ENCODE measurements around the gene CEL. TPM values are rescaled to one million over a fixed set of nuclear protein-coding genes. Genes with fewer than 3 reads are reported as not detected.

The CEL gene
- total RNA-seq, 1 experiment from 2014 or later = 2.8 TPM

- ChIA-PET POLR2A (ENCODE audit: low non-redundant PET) (no interaction called here), CTCF (no interaction called here)
- BruUV-seq (replicated peaks) = no TSS peak
- TF ChIP-seq EZH2 (IDR thresholded peaks at IDR 0.05; ENCODE audit: borderline replicate concordance, low read depth, low read length, poor library complexity, severe bottlenecking) (no peak), CTCF (conservative IDR thresholded peaks at IDR 0.05; ENCODE audit: low read depth, low read length) (no peak)
- Histone ChIP-seq H3K36me3 (ENCODE audit: insufficient read depth, low read length, poor library complexity, severe bottlenecking) (peaks cover 48% of the 10 kb centered on the region), H3K27ac (ENCODE audit: low read depth, low read length, poor library complexity, severe bottlenecking) (no peak overlapping the region), H3K27me3 (replicated peaks; ENCODE audit: insufficient read depth, low read depth, low read length, poor library complexity) (no peaks in the 10 kb centered on the region), H3K9me3 (ENCODE audit: low read depth, low read length, poor library complexity, severe bottlenecking) (no peaks in the 10 kb centered on the region), H3K4me3 (ENCODE audit: low read depth, low read length, poor library complexity, severe bottlenecking) (no peak overlapping the region), H3K4me1 (ENCODE audit: insufficient read depth, low read length, poor library complexity, severe bottlenecking) (peaks cover 5% of the 10 kb centered on the region)
- intact Hi-C loops (cut with micrococcal nuclease; ENCODE audit: unreplicated experiment) = loop anchor here (5.0 kb wide), 1 partner anchor 103 kb away; no protein-coding TSS in a partner anchor
- DNase-seq (ENCODE audit: low spot score) = no peak
Observed at GRCh38 chr9:133044661-133045060, 17.1 kb upstream of the CEL start.

- peaks cover 48% of the 10 kb centered on the region for H3K36me3 ChIP-seq (ENCODE audit: insufficient read depth, low read length, poor library complexity, severe bottlenecking)
- H3K27me3 ChIP-seq (replicated peaks; ENCODE audit: insufficient read depth, low read depth, low read length, poor library complexity) = no peaks in the 10 kb centered on the region
- H3K4me1 ChIP-seq (ENCODE audit: insufficient read depth, low read length, poor library complexity, severe bottlenecking) = peaks cover under 1% of the 10 kb centered on the region
- DNase-seq (ENCODE audit: low spot score) = no peak
- H3K9me3 ChIP-seq (ENCODE audit: low read depth, low read length, poor library complexity, severe bottlenecking) = no peaks in the 10 kb centered on the region
- TF ChIP-seq EZH2 (IDR thresholded peaks at IDR 0.05; ENCODE audit: borderline replicate concordance, low read depth, low read length, poor library complexity, severe bottlenecking) = no peak
- TF ChIP-seq CTCF (conservative IDR thresholded peaks at IDR 0.05; ENCODE audit: low read depth, low read length) = no peak
- no TSS peak for BruUV-seq (replicated peaks)
- CTCF ChIA-PET = no interaction called here
- intact Hi-C loops (cut with micrococcal nuclease; ENCODE audit: unreplicated experiment) = no loop called here
- H3K27ac ChIP-seq (ENCODE audit: low read depth, low read length, poor library complexity, severe bottlenecking) = no peak overlapping the region
- POLR2A ChIA-PET (ENCODE audit: low non-redundant PET) = no interaction called here
- H3K4me3 ChIP-seq (ENCODE audit: low read depth, low read length, poor library complexity, severe bottlenecking) = no peak overlapping the region
Observed at GRCh38 chr9:133045132-133045531, 16.6 kb upstream of the CEL start.

- ChIA-PET POLR2A (ENCODE audit: low non-redundant PET) (no interaction called here), CTCF (no interaction called here)
- BruUV-seq (replicated peaks) = no TSS peak
- Histone ChIP-seq H3K27me3 (replicated peaks; ENCODE audit: insufficient read depth, low read depth, low read length, poor library complexity) (no peaks in the 10 kb centered on the region), H3K36me3 (ENCODE audit: insufficient read depth, low read length, poor library complexity, severe bottlenecking) (peaks cover 55% of the 10 kb centered on the region), H3K4me3 (ENCODE audit: low read depth, low read length, poor library complexity, severe bottlenecking) (no peak overlapping the region), H3K9me3 (ENCODE audit: low read depth, low read length, poor library complexity, severe bottlenecking) (no peaks in the 10 kb centered on the region), H3K27ac (ENCODE audit: low read depth, low read length, poor library complexity, severe bottlenecking) (no peak overlapping the region), H3K4me1 (ENCODE audit: insufficient read depth, low read length, poor library complexity, severe bottlenecking) (no peaks in the 10 kb centered on the region)
- TF ChIP-seq CTCF (conservative IDR thresholded peaks at IDR 0.05; ENCODE audit: low read depth, low read length) = no peak
- TF ChIP-seq EZH2 (IDR thresholded peaks at IDR 0.05; ENCODE audit: borderline replicate concordance, low read depth, low read length, poor library complexity, severe bottlenecking) = no peak
- intact Hi-C loops (cut with micrococcal nuclease; ENCODE audit: unreplicated experiment) = no loop called here
- no peak for DNase-seq (ENCODE audit: low spot score)
Observed at GRCh38 chr9:133046196-133046899, 15.4 kb upstream of the CEL start.

All from A673 (cell line).